RKO (cell line): ENCODE results near the gene AP1AR.
"Not testable (repeated sequence)": the region's sequence is repeated elsewhere in the genome, so short reads cannot be mapped to it uniquely, and the experiment has no call there.

ENCODE experiments used
- DNase-seq: peaks from one replicate; pipeline ENCODE4 v3.0.0-alpha.2; 2016; ENCODE audit warnings: low spot score

Gene AP1AR

DNA sequence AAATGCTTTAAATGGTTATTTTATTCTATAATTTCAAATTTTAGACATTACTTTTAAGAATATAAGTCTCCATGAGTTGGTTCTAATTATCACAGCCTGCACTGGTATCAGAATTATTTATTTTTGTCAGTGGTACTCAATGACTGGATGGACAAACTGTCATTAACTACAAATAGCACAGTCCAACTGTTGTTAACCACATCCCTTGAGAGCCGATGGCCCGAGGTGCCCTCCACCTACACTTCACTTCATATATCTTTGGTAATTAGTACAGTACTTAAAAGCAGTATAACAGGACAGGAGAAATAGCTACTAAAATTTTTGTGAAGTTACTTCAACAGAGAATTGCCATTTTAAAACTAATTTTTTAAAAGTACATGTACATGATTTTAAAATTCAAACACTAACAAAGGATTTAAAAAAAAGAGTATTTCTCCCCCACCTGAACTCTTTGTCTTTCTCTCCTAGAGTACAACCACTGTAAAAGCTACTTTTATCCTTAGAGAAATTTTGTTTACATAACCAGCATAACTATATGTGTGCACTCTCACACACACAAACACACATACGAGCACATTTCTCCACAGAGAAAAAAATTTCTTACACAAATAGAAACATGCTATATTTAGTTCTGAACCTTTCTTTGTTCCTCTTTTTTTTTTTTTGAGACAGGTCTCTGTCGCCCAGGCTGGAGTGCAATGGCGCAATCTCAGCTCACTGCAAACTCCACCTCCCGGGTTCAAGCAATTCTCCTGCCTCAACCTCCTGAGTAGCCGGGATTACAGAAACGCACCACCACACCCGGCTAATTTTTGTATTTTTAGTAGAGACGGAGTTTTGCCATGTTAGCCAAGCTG is 47.7 kb downstream of the AP1AR start:
- DNase-seq: no peak

- no peak for DNase-seq
Measured at GRCh38 chr4:112279882-112280315, 48.3 kb downstream of the AP1AR start.

DNA sequence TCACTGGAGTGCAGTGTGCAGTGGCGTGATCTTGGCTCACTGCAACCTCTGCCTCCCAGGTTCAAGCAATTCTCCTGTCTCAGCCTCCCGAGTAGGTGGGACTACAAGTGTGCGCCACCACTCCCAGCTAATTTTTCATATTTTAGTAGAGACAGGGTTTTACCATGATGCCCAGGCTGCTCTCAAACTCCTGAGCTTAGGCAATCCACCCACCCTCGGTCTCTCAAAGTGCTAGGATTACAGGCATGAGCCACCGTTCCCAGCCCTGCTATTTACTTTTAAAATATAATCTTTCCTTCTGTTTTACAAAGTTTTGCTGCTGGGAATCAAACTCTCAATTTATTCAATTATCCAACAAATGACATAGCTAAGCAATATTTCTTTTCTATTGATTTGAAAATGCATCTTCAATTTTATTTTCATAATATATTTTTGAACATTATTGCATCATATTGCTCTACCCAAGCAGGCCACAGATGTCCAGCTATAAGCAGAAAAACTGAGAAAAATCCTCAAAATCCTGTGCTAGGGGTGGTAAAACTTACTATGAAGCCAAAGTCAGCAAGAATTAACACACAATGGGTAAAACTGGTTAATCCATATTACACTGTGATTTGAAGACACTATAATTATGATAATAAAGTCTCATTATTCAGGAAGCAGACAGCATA is 48.9 kb downstream of the AP1AR start:
- no peak for DNase-seq

DNA sequence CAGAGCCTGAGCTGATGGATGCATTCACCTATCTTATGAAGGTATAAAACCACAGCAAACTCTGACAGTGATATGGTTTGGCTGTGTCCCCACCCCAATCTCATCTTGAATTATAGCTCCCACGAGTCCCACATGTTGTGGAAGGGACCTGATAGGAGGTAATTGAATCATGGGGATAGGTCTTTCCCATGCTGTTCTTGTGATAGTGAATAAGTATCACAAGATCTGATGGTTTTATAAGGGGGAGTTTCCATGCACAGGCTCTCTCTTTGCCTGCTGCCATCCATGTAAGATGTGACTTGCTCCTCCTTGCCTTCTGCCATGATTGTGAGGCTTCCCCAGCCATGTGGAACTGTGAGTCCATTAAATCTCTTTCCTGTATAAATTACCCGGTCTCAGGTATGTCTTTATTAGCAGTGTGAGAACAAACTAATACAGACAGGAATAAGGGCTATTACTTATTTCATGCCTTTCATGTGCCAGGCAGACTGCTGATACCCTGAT is 50.4 kb downstream of the AP1AR start:
- DNase-seq: not testable (repeated sequence)

DNA sequence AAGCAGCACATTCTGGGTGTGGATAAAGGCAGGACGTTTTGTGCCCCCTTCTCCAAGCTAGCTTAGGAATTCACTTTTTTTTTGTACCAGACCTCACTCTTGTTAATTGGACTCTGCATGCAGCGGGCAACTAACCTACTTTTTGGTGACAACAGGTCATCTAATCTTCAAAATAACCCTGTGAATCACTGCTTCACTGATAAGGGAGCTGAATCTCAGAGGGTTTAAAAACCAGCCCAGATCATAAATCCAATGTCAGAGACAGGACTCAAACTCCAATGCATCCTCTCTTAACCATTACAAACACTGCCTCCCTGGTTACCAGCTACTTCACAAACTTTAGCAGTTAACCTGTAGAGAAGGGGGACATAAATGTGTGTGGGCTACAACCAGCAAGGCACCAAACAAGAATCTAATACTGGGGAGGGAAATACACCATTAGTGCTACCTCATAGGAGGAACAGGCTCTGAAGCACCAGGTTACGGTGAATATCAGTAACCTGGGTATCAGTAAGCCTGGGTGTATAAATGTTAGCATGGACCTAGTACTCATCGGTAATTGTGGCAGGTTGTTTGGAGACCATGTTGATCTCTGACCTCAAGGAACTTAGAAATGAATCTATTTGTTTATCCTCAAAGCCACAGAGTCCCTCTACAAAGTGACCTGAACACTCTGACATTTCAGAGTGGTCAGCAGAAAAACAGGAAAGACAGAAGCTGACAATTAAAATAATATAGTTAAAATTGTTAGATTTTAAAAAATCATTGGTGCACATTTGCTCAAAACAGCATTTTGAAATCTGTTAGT is 51.5 kb downstream of the AP1AR start:
- no peak for DNase-seq

GRCh38 chr4:112284166-112284565 is 52.6 kb downstream of the AP1AR start:
- DNase-seq: peak; percentile 50

DNA sequence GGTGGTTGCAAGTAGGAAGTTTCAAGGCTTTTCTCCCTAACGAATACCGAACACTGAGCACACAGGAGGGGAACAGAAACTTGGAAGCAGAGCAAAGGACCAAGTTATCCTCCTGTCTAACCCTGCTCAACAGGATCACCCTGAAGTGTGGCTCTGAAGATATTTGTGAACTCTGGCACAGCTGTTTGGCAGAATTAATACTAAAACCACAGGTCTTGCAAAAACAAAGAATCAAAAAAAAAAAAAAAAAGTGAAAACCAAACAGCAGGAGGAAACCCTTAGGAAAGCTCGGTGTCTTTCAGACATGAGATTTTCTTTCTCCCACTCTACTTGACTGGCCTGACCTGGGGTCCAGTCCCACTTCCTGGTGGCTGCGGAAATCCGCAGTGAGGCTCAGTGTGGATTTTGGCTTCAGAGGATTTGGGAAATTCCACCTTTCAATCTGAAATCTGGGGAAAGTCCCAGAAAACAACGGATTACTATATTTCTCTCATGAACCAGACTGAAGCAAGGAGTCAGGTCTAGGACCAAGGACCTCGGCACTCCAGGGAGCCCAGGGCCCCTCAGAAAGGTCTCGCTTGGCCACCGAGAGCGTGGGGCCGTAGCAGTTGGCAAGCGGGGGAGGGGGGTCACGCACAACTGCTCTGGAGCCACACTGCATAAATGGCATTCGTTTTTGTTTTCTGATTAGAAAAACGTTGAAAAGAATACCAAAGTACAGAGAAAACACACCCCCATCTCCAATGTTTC is 53.2 kb downstream of the AP1AR start:
- DNase-seq: peak; percentile 46

- DNase-seq: no peak
Measured at GRCh38 chr4:112287258-112287989, 55.8 kb downstream of the AP1AR start.

GRCh38 chr4:112288455-112288854 is 56.9 kb downstream of the AP1AR start:
- no peak for DNase-seq

GRCh38 chr4:112289407-112290253 is 58.0 kb downstream of the AP1AR start:
- DNase-seq: no peak

GRCh38 chr4:112290341-112290740 is 58.8 kb downstream of the AP1AR start:
- DNase-seq: no peak

- DNase-seq: peak; percentile 95
Measured at GRCh38 chr4:112296949-112297880, 65.6 kb downstream of the AP1AR start, which contains the start of gene ALPK1. Gene ALPK1, plus strand, starts transcription at chr4:112297369.

GRCh38 chr4:112299721-112300120 is 68.1 kb downstream of the AP1AR start:
- no peak for DNase-seq

DNA sequence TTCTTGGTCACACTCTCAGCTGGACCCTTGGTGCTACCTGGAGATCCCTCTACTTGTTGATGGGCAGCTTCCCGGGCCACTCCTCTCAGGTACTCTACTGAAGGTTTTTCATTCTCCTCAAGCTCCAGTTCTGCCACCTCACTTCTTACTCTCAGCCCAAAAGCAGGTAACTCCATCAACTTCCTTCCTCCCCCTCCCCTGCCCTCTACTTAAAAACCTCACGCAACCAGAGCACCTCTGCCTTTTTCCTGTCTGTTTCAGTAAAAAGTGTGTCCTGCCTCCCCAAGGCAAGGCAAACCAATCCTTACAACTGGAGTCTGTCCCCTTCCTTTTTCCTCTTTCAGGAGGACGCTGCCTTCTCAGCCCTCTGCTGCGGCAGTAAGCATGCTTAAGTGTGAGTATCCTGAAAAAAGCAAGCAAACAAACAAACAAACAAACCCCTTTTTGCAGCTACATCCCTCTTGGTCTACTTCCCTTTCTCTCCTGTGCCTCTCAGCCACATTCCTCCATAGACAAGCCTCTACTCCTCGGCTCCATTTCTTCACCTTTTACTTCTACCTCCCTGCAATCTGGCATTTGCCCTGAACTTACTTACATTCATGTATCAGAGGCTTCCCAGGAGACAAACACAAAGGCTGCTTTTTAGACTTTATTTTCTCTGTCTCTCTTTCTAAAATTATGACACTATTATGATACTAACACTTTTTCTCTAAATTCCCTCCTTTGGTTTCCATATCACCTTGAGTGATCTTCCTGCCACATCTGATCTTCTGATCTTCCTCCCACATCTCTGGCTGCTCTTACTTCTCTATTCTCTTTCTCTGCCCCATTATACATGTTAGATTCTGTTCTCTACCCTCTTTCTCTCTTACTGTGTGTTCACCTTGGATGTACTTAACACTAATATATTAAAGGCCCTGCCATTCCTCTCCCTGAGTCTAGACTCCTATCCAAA is 71.0 kb downstream of the AP1AR start:
- DNase-seq: no peak

DNA sequence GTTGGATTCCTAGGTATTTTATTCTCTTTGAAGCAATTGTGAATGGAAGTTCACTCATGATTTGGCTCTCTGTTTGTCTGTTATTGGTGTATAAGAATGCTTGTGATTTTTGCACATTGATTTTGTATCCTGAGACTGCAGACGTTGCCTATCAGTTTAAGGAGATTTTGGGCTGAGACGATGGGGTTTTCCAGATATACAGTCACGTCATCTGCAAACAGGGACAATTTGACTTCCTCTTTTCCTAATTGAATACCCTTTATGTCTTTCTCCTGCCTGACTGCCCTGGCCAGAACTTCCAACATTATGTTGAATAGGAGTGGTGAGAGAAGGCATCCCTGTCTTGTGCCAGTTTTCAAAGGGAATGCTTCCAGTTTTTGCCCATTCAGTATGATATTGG is 73.9 kb downstream of the AP1AR start:
- DNase-seq: not testable (repeated sequence)

DNA sequence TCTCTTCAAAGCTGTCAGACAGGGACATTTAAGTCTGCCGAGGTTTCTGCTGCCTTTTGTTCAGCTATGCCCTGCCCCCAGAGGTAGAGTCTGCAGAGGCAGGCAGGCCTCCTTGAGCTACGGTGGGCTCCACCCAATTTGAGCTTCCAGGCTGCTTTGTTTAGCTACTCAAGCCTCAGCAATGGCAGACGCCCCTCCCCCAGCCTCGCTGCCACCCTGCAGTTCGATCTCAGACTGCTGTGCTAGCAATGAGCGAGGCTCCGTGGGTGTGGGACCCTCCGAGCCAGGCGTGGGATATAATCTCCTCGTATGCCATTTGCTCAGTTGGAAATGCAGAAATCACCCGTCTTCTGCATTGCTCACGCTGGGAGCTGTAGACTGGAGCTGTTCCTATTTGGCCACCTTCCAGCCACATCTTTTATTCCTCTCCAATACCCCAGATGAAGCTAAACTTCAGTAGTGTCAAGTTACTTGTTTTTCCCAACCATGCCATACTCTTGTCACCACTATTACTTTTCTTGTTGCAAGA is 77.7 kb downstream of the AP1AR start:
- not testable (repeated sequence) for DNase-seq

DNA sequence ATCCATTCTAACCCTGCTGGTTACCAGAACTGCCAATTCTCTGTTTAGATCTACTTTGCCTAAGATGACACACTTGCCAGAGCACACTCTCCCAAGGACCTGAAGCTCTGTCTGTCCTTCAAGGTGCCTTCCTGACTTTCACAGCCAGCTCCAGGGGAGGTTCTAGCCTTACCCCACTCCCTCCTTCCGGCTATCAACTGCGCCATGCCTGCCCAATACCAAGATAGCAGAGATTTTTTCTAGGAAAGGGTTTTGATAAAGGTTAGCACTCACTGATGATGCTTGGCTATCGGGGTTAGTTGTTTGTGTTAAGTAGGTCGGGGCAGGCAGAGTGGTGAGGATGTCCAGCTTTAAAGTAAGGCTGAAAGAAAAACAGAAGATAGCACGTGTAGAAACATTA is 79.9 kb downstream of the AP1AR start:
- DNase-seq: no peak
